NT2/D1 (cell line): ENCODE results near the gene TNFAIP1.

ENCODE experiments used
- SUZ12 ChIP-seq: IDR thresholded peaks from 2 replicates; pipeline ENCODE4 v1.6.1; 2011; ENCODE audit not compliant: insufficient read length, insufficient read depth; ENCODE audit errors: extremely low read depth
- YY1 ChIP-seq: IDR thresholded peaks from 2 replicates; pipeline ENCODE4 v1.6.1; 2011; ENCODE audit not compliant: insufficient read length, insufficient read depth
- ZNF274 ChIP-seq: IDR thresholded peaks from 2 replicates; pipeline ENCODE4 v1.6.1; 2011; ENCODE audit warnings: mild to moderate bottlenecking, low read depth, low read length

DNA sequence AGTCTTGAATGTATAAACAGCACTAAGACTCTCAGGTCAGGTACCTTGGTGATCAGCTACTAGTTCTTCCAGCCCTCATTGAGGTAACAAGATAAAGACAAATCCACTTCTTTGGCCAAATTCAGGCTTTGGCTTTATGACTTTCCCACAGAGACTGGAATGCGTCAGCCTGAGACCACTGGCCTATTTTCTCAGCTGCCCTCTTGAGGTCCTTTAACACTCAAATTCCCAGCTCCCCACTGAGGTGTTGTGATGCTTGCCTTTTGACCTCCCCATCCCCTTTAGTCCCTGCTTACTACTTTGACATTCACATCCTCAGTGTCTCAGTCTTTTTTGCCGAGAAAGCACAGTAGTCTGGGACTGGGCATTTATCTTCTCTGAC, 10.6 kb downstream of the TNFAIP1 start:
- TF ChIP-seq SUZ12: no peak
- no peak for TF ChIP-seq YY1
- TF ChIP-seq ZNF274: no peak
